ENCODE results near the gene COL24A1. TPM values are rescaled to one million over a fixed set of nuclear protein-coding genes. Genes with fewer than 3 reads are reported as not detected.

Gene COL24A1
- total RNA-seq, 1 experiment from 2014 or later = not detected

DNA sequence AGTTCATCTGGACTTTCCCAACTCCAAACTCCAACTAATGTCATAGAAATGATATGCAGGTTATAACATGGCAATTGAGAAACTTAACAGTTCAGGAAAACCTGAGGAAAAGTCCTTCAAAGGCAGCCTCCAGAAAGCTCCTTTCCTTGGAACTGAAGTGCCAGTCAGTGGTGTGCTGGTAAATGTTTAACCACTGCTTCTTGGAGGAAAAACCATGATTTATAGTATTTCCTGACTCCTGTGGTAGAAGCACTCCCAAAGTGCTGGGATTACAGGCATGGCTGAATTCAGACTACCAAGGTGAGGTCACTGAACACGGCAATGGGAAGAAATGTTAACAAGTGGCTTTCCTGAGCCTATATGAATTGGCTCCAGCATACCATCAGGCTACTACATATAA is 421.6 kb downstream of the COL24A1 start:
- H4K20me1 ChIP-seq (ENCODE audit: insufficient read depth) = no peaks in the 10 kb centered on the region
- DNase-seq (ENCODE audit: low read depth, low spot score) (no peak), ATAC-seq (no peak)
- H3K9ac ChIP-seq (ENCODE audit: low read length) = no peak overlapping the region
- TF ChIP-seq JUND (IDR thresholded peaks at IDR 0.05) (no peak), EZH2phosphoT487 (IDR thresholded peaks at IDR 0.05; ENCODE audit: borderline replicate concordance) (no peak), ELF1 (IDR thresholded peaks at IDR 0.05; ENCODE audit: borderline replicate concordance, low read depth) (no peak), POLR2AphosphoS5 (IDR thresholded peaks at IDR 0.05; ENCODE audit: low read depth, low read length) (no peak), EGR1 (IDR thresholded peaks at IDR 0.05; ENCODE audit: low read depth) (no peak), SP1 (IDR thresholded peaks at IDR 0.05; ENCODE audit: low read depth) (no peak), POLR2A (IDR thresholded peaks at IDR 0.05; ENCODE audit: borderline replicate concordance, extremely low read depth, insufficient read depth, insufficient read length) (no peak), EZH2 (IDR thresholded peaks at IDR 0.05) (no peak), YY1 (IDR thresholded peaks at IDR 0.05; ENCODE audit: extremely low read depth, insufficient replicate concordance, low read depth, low read length) (no peak), FOSL1 (IDR thresholded peaks at IDR 0.05; ENCODE audit: low read depth) (no peak), CBX3 (IDR thresholded peaks at IDR 0.05; ENCODE audit: low read depth) (no peak), CEBPB (IDR thresholded peaks at IDR 0.05; ENCODE audit: low read depth) (no peak), SIN3A (IDR thresholded peaks at IDR 0.05; ENCODE audit: low read depth) (no peak), TCF7L2 (IDR thresholded peaks at IDR 0.05; ENCODE audit: borderline replicate concordance, extremely low read depth, insufficient read depth, insufficient read length) (no peak), SRF (IDR thresholded peaks at IDR 0.05; ENCODE audit: low read depth) (no peak)
- TF ChIP-seq, protein P1, sequence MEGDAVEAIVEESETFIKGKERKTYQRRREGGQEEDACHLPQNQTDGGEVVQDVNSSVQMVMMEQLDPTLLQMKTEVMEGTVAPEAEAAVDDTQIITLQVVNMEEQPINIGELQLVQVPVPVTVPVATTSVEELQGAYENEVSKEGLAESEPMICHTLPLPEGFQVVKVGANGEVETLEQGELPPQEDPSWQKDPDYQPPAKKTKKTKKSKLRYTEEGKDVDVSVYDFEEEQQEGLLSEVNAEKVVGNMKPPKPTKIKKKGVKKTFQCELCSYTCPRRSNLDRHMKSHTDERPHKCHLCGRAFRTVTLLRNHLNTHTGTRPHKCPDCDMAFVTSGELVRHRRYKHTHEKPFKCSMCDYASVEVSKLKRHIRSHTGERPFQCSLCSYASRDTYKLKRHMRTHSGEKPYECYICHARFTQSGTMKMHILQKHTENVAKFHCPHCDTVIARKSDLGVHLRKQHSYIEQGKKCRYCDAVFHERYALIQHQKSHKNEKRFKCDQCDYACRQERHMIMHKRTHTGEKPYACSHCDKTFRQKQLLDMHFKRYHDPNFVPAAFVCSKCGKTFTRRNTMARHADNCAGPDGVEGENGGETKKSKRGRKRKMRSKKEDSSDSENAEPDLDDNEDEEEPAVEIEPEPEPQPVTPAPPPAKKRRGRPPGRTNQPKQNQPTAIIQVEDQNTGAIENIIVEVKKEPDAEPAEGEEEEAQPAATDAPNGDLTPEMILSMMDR (IDR thresholded peaks at IDR 0.05 in 2 of 3, conservative IDR thresholded peaks at IDR 0.05 in 1 of 3; ENCODE audit: borderline replicate concordance in 1 of 3, insufficient read depth in 1 of 3, low read depth in 2 of 3, low read length in 2 of 3) = no peak
- TF ChIP-seq, protein P2, sequence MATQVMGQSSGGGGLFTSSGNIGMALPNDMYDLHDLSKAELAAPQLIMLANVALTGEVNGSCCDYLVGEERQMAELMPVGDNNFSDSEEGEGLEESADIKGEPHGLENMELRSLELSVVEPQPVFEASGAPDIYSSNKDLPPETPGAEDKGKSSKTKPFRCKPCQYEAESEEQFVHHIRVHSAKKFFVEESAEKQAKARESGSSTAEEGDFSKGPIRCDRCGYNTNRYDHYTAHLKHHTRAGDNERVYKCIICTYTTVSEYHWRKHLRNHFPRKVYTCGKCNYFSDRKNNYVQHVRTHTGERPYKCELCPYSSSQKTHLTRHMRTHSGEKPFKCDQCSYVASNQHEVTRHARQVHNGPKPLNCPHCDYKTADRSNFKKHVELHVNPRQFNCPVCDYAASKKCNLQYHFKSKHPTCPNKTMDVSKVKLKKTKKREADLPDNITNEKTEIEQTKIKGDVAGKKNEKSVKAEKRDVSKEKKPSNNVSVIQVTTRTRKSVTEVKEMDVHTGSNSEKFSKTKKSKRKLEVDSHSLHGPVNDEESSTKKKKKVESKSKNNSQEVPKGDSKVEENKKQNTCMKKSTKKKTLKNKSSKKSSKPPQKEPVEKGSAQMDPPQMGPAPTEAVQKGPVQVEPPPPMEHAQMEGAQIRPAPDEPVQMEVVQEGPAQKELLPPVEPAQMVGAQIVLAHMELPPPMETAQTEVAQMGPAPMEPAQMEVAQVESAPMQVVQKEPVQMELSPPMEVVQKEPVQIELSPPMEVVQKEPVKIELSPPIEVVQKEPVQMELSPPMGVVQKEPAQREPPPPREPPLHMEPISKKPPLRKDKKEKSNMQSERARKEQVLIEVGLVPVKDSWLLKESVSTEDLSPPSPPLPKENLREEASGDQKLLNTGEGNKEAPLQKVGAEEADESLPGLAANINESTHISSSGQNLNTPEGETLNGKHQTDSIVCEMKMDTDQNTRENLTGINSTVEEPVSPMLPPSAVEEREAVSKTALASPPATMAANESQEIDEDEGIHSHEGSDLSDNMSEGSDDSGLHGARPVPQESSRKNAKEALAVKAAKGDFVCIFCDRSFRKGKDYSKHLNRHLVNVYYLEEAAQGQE (IDR thresholded peaks at IDR 0.05; ENCODE audit: low read depth) = no peak
- TF ChIP-seq, protein P3, sequence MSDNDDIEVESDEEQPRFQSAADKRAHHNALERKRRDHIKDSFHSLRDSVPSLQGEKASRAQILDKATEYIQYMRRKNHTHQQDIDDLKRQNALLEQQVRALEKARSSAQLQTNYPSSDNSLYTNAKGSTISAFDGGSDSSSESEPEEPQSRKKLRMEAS (IDR thresholded peaks at IDR 0.05) = no peak
- TF ChIP-seq, protein P4, sequence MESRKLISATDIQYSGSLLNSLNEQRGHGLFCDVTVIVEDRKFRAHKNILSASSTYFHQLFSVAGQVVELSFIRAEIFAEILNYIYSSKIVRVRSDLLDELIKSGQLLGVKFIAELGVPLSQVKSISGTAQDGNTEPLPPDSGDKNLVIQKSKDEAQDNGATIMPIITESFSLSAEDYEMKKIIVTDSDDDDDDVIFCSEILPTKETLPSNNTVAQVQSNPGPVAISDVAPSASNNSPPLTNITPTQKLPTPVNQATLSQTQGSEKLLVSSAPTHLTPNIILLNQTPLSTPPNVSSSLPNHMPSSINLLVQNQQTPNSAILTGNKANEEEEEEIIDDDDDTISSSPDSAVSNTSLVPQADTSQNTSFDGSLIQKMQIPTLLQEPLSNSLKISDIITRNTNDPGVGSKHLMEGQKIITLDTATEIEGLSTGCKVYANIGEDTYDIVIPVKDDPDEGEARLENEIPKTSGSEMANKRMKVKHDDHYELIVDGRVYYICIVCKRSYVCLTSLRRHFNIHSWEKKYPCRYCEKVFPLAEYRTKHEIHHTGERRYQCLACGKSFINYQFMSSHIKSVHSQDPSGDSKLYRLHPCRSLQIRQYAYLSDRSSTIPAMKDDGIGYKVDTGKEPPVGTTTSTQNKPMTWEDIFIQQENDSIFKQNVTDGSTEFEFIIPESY (IDR thresholded peaks at IDR 0.05; ENCODE audit: extremely low read depth, insufficient replicate concordance, low read length) = no peak
- TF ChIP-seq, protein P5, sequence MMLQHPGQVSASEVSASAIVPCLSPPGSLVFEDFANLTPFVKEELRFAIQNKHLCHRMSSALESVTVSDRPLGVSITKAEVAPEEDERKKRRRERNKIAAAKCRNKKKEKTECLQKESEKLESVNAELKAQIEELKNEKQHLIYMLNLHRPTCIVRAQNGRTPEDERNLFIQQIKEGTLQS (IDR thresholded peaks at IDR 0.05) = no peak
- no peaks in the 10 kb centered on the region for H3K4me1 ChIP-seq (ENCODE audit: control insufficient read depth in 1 of 2, insufficient read depth in 2 of 2, low read length in 2 of 2)
- peak overlapping the region; percentile 18 for H2AFZ ChIP-seq (ENCODE audit: low read depth, low read length, poor library complexity, severe bottlenecking)
- H3K9me2 ChIP-seq (ENCODE audit: insufficient read depth) = no peaks in the 10 kb centered on the region
- ChIA-PET RAD21 (ENCODE audit: low non-redundant PET in 1 of 2, low total read pairs in 2 of 2, uncharacterized antibody in 2 of 2, unreplicated experiment in 2 of 2) (no interaction called here), CTCF (no interaction called here), POLR2A (no interaction called here)
- H3K4me3 ChIP-seq (replicated peaks in 1 of 2; ENCODE audit: low read depth in 1 of 2, low read length in 2 of 2) = no peak overlapping the region
- no TSS peak for BruUV-seq (replicated peaks)
- no peaks in the 10 kb centered on the region for H3K9me3 ChIP-seq (ENCODE audit: control insufficient read depth in 1 of 2, insufficient read depth in 1 of 2, low read depth in 1 of 2, low read length in 2 of 2)
- H3K79me2 ChIP-seq (ENCODE audit: insufficient read depth, low read length) = no peaks in the 10 kb centered on the region
- no peak overlapping the region for H3K4me2 ChIP-seq (ENCODE audit: low read length)
- intact Hi-C loops (cut with micrococcal nuclease) = no loop called here
- no peaks in the 10 kb centered on the region for H3K27me3 ChIP-seq (ENCODE audit: insufficient read depth, low read length)
- H3K27ac ChIP-seq (ENCODE audit: low read depth, low read length) = no peak overlapping the region
- no peaks in the 10 kb centered on the region for H3K36me3 ChIP-seq (ENCODE audit: control insufficient read depth in 1 of 2, insufficient read depth in 2 of 2, low read length in 2 of 2)

All from HCT116 (cell line).